ENCODE results near the gene PHACTR1. TPM values are rescaled to one million over a fixed set of nuclear protein-coding genes. Genes with fewer than 3 reads are reported as not detected.
A peak's percentile ranks its signal among the peaks of the same experiment; 100 is the strongest.
"Not testable (repeated sequence)": the region's sequence is repeated elsewhere in the genome, so short reads cannot be mapped to it uniquely, and the experiment has no call there.

PHACTR1 gene
- total RNA-seq, 1 experiment from 2014 or later: 4.1 TPM

DNA sequence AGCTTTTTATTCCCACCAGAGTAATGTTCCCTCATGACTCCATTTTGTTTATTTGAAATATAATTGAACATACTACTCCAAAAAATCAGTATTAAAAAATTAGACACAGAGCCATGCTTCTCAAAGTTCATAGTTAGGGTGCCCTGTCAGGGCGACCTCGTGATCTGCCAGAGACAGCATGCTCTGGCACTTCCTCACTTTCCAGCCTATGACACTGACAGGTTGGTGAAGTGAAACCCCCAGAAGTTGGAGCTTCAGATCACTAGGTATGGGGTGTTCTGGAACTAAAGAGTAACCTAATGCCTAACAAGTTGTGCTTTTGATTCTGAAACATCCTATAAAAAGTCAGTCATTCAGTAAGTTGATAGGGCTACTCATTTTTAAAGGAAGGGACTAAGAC is 518.8 kb downstream of the PHACTR1 start:
- DNase-seq (ENCODE audit: low read depth): no peak

DNA sequence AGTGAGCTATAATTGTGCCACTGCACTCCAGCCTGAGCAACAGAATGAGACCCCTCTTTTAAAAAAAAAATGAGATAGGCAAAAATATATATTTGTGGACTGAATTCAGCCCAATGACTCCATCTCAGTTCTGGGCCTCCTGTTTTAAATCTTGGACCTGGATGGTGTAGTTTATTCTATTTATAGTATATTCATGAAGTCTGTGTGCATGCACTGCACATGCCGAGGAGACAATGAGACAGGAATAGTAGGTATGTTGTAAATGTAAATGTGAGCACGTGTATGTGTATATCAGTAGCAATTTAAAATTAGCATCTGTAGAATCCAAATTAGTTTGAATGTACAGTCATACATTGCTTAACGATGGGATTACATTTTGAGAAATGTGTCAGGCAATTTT is 520.8 kb downstream of the PHACTR1 start:
- DNase-seq (ENCODE audit: low read depth): no peak

DNA sequence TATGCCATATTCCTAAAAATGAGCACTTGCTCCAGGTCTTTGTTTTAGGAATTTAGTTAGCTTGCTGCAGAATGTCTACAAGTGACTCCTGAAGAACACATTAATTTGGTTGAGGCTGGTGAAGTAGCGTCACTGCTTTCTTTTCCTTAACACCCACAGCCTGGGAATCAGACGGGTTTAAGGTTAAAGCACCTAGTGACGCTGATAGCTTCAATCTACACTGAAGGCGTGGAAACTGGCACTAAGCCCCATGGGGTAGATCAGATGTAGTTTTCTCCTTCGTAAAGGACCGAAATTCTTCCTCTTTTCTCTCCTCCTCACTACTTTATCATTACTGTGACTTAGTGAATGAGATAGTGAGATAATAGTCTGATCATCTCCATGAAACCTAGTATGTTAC is 521.5 kb downstream of the PHACTR1 start:
- DNase-seq (ENCODE audit: low read depth): no peak

DNA sequence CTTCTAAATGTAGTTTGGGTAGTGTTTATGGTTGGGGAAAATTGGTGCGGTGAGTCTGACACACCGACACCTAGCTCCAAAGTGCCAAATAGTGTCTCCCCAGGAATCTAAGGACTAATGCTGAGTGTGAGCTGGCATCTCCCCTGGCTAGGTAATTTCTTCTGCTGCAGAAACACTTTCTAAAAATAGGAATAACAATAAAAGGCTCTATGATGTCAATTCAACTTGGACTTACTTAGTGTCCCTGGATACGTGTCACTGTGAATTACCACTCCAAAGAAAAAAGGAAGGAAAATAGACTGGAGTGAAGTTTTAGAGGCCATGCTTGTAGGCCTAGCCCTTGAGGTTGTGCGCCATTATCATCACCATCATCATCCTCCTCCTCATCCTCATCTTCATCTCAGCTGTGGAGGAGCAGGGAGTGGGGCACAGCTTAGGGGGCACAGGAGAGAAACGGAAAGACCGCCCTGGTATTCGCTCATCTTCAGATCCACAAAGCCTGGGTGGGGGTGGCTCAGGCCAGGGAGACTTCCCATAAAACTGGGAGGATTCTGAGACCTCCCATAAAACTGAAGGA is 522.2 kb downstream of the PHACTR1 start:
- no peak for DNase-seq (ENCODE audit: low read depth)

DNA sequence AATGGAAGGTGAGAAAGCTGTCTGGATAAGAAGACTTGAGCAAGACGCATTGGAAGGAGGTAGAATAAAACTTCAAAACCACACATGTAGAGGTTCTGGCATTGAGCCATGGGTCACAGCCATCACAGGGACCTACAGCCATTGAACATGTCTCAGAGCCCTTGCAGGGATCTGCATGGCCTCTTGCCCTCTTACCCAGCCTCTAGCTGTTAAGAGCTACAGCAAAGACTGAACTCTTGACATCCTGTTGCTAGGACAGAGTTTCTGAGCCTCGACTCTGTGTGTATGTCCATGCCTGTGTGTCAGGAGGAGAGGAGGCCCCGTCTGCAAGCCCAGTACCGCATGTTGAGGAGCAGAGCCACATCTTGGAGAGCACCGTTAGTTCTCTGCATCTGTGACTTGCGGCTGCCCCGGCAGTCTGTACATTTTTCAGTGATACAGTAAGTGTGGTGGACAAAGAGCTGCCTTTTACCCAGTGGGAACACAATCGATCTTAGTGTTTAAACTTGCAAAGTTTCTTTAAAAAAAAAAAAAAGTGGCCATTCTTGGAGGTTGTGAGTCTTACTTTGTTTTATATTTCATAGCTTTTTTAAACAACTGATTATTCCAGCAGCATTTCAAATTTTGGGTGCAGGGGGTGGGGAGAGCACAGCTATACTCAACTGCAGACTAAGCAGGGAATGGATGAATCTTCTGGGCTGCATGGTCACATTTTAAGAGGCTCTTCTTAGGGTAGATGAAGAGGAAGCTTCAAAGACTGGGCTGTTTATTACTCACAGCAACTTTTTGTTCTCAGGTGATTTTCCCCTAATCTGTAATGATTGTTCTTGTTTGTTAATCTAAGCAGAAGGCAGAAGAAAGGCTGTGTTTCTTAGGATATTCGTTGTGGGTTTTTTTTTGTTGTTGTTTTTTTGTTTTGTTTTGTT is 523.2 kb downstream of the PHACTR1 start:
- DNase-seq (ENCODE audit: low read depth): no peak

DNA sequence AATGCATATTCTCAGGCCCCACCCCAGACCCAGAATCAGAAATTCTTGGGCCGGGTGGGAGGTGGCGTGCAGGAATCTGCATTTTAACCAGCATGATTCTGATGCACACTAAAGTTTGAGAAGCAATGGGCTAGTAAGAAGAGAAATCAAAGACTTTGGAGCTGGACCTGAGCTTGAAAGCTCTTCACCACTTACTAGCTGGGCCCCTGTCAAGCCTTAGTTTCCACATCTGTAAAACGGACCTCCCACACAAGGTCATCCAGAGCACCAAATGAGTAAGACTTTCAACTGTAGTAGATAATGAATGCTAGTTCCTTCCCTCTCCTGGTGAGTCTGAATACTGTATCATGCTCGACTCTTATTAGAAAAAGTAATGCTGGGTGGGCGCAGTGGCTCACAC is 524.8 kb downstream of the PHACTR1 start:
- DNase-seq (ENCODE audit: low read depth): no peak

DNA sequence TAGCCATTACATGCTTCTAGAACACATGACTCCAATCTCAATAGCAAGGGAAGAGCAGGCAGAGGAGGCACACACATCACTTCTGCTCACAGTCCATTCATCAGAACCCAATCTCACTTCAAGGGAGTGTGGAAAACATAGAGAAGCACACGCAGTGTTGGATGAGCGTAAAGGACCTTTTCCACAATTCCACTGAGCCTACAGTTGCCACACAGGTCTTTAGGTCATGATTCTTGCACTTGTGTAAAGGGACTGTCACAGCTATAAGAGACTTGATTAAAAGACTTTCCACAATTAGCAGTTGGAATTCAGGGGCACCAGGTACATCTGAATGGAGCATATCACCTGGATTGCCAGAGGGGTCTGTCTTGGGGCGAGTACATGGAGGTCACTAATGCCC is 525.6 kb downstream of the PHACTR1 start:
- no peak for DNase-seq (ENCODE audit: low read depth)

DNA sequence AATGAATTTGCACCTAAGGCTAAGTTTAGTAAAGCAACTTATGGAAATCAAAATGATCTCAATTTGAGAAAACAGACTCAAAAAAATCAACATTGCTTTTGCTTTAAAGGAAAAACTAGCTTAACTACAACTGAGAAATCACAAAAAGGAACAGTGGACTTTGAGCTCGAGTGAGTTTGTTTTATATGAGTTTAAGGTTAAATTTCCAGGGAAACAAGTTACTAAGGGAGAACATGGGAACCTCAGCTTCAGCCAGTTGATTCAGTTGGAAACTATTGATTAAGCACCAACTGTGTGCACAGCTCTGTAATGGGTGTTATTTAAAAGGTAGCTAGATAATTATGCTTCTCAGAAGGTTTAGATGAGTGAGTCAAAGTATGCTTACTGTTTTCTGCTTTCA is 526.0 kb downstream of the PHACTR1 start:
- DNase-seq (ENCODE audit: low read depth): no peak

DNA sequence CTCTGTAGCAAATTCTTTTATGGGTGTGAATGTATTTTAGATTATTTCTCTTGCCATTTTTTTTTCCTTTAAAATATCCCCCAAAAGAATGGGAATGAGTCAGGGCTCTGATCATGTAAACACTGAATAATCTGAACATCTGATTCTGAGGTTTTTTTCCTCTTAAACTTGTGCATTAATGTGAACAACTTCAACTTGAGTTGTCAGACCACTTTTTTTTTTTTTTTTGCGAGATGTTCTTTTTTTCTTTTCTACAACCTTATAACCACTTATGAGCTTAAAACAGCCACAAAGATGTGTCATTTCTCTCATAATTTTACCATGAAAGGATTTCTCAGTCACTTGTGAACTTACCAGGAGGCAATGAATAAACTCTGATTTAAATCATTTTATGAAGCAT is 526.5 kb downstream of the PHACTR1 start:
- DNase-seq (ENCODE audit: low read depth): no peak

DNA sequence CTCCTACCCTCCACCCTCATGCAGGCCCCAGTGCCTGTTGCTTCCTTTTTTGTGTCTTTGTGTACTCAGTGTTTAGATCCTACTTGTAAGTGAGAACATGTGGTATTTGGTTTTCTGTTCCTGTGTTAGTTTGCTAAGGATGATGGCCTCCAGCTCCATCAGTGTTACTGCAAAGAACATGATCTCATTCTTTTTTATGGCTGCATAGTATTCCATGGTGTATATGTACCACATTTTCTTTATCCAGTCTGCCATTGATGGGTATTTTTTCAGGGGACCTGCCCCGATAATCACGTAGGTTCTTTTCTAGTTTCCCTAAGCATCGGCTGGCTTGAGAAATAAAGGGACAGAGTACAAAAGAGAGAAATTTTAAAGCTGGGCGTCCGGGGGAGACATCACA is 527.2 kb downstream of the PHACTR1 start:
- DNase-seq (ENCODE audit: low read depth): not testable (repeated sequence)

DNA sequence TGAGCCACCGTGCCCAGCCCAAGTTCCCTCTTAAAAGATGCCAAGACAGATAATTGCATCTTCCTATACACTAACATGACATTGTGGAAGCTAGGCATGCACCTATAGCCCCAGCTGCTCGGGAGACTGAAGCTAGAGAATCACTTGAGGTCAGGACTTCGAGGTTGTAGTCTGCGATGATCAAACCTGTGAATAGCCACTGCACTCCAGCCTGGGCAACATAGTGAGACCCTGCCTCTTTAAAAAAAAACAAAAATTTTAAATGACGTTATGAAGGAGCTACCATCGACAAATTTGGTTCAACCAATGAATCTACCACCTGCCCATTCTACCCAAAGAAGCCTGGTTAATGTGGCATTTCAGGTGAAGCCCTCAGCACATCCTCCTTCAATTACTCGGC is 531.1 kb downstream of the PHACTR1 start:
- DNase-seq (ENCODE audit: low read depth): no peak

DNA sequence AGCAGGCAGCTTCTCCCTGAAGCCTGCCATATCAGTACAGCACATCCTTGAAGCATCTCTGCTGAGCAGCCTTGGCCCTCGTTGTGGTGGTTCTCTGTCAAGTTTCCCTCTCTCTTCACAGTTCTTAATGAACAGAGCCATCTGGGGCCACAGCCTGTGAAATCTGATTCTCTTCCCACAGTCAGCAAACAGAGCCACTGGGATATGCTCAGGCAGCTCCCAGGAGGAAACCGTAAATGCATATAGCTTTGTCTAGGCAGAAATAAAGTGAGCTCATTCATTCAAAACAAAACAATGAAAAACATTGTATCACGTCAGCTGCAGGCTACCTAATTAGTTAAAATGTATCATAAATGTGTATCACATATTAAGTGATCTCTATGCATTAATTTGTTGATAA is 531.5 kb downstream of the PHACTR1 start:
- DNase-seq (ENCODE audit: low read depth): peak; percentile 29

DNA sequence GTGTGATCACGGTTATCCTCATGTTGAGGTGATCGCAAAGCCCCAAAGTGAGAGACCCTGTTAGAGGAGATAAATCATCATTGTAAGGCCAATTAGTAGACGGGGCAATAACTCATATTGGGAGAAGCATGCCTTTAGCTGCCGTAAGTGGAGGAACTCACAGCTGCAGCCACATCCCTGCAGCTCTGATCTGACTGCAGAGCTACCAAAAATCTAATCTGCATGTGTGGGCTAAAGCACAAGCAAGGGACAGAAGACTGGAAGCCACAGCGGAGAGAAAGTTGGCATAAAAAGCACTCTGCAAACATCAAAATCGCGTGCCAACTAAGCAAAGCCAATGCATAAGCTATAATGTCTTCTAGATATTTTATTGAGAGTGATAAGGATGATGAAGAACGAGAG is 532.0 kb downstream of the PHACTR1 start:
- DNase-seq (ENCODE audit: low read depth): no peak

DNA sequence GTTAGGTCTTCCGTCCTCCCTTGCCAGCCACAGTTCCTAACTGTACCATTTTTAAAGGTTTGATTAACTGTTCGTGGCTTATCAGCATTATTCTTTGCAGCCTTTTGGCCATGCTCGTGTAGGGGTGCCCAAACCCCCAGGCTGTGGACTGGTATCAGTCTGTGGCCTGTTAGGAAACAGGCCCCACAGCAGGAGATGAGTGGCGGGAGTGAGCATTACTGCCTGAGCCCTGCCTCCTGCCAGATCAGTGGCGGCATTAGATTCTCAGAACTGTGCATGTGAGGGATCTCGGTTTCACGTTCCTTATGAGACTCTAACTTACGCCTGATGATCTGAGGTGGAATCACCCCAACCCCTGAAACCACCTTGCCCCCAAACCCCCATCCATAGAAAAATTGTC is 532.4 kb downstream of the PHACTR1 start:
- no peak for DNase-seq (ENCODE audit: low read depth)

DNA sequence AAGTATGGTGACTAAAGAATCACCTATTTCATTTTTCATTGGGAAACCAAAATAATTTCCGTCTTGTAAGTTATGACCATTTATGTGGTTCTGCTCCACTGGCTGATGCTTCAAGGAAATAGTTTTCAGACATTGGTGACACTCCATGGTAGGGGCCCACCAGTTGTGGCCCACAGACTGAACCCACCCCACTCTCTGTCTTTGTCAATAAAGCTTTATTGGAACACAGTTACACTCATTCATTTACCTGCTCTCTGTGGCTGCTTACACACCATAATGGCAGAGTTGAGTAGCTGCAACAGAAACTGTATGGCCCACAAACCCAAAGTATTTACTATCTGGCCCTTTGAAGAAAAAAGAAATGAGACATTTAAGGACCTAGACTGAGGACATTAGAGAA is 533.2 kb downstream of the PHACTR1 start:
- no peak for DNase-seq (ENCODE audit: low read depth)

DNA sequence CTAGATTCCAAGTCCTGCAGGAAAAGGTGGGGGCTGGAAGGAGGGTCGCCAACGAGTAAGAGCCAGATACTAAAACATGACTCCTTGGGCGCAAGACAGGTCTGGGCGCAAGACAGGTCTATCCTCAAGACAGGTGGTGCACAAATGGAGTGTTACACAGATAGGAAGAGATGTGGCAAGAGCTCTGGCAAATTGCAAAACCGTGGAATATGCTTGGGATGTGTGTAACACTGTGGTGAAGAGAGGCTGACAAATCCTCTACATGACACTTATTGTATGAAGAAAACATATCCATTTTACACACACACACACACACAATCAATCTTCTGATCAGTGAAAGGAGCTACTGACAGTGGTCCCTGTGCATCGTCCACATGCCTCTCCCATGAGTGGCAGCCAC is 534.1 kb downstream of the PHACTR1 start:
- DNase-seq (ENCODE audit: low read depth): no peak

DNA sequence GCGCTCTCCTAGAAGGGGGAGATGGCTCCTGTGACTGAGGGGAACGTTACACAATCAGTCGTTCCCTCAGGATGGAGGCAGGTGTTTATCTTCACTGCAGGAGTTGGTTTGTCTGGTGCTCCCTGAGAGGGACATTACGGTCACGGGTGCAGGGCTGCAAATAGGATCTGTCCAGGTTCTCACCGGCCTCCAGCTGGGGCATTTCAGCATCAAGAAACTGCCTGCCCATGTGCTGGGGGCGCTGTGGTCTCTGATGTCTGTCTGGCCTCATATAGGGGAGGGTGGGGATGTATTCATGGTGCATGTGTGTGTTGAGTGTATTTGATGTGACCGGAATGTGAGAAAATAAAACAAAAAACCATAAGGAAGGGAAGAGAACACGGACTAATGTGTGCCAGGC is 534.7 kb downstream of the PHACTR1 start:
- DNase-seq (ENCODE audit: low read depth): no peak

DNA sequence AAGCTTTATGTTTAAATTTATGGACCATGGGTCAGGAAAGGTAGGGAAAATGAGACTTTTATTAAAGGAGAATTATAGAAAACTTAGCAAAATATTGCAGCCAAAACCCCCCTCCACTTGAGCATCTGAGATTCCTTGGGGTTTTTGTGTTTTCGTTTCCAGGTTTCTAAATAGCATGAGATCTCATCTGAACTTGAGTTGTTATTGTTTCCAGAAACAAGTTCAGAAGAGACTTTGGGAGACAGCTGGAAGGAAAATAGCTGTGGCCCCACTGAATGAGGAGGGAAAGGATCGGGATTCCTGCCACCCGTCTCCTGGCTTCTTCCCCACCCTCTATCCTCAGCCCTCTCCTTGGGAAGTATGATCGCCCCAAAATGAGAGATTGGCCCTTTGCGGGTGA is 536.2 kb downstream of the PHACTR1 start:
- DNase-seq (ENCODE audit: low read depth): no peak

DNA sequence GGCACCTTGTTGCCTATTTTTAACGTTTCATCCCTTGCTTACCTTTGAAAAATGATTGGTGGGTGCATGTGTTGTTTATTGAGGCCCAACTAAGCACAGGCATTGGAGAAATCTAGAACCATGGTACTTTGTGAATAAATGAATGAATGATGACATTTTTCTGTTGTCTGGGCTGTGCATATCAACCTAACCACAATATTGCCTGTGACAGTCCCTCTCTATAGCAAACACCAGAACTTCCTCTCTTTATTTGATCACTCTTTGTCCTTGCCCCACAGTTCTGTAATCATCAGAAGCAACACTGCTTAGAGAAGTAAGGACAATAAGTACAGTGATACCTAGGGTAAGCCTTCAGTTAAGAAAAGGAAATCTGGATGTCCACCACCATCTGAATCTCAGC is 536.7 kb downstream of the PHACTR1 start:
- DNase-seq (ENCODE audit: low read depth): no peak

DNA sequence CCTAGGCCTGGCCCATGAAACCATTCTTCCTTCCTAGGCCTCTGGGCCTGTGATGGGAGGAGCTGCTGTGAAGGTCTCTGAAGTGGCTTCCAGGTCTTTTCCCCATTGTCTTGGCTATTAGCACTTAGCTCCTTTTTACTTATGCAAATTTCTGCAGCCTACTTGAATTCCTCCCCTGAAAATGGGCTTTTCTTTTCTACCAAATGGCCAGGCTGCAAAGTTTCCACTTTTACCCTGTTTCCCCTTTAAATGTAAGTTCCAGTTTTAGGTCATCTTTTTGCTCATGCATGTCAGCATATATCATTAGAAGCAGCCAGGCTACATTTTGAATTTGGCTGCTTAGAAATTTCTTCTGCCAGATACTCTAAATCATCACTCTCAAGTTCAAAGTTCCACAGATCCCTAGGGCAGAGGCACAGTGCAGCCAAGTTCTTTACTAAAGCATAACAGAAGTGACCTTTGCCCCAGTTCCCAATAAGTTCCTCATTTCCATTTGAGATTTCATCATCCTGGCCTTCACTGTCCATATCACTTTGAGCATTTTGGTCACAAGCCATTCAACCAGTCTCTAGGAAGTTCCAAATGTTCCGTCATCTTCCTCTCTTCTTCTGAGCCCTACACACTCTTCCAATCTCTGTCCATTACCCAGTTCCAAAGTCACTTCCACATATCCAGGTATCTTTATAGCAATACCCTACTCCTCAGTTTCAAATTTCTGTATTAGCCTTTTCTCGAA is 539.9 kb downstream of the PHACTR1 start:
- DNase-seq (ENCODE audit: low read depth): no peak

DNA sequence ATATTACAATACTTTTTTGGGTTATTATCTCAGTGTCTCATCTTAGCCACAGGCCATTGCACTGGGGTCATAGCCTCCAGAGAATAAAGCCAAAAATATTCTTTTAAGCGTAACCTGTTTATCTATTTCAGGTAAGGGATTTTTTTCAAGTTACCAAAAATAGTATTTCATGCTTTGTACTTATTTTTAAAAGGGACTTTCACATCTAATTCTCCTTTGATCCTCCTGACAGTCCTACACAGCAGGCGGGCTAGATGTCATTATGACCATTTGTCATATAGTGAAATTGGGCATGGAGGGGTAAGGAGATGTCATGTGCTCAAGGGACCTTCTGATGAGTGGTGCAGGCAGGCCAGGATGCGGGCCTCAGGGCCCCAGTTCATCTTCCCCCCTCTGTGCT is 542.8 kb downstream of the PHACTR1 start:
- DNase-seq (ENCODE audit: low read depth): no peak

DNA sequence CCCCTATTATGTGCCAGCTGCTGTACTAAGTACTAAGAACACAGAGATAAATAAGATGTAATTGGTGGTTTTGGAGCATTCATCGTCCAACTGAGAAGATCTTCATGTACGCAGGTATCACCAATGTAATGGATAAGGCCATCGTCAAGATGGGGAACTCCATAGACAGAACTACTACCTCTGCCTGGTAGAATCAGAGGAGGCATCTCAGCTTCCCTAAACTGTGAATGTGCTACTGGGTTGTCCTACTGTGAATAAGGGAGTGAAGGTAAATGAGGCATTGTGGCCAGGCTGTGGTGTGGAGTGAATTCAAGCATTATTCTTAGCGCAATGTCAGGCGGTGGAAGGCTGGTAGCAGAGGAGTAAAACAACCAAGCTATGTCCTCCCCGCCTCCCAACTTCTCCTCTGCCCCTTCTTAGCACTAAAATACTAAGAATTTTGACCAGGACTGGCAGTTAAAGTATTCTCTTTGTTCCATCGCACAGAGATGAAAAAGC is 543.6 kb downstream of the PHACTR1 start:
- no peak for DNase-seq (ENCODE audit: low read depth)

DNA sequence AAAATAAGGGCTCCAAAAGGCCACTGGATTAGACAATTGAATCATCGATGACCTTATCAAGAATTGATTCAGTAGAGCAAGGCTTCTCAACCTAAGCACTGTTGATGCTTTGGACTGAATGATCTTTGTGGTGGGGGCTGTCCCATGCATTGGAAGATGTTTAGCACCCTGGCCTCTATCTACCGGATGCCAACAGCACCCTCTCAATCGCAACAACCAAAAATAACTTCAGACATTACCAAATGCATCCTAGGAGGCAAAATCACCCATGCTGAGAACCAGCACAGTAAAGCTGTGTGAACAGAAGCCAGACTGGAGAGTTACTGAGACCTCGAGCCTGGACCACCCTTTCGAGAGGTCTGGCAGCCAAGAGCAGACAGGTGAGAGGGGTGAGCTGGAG is 544.3 kb downstream of the PHACTR1 start:
- DNase-seq (ENCODE audit: low read depth): no peak

All from Daoy (cell line).